ENCODE data around the gene EIF4A2.
"Not testable (repeated sequence)": the region's sequence is repeated elsewhere in the genome, so short reads cannot be mapped to it uniquely, and the experiment has no call there.

EIF4A2 gene

DNA sequence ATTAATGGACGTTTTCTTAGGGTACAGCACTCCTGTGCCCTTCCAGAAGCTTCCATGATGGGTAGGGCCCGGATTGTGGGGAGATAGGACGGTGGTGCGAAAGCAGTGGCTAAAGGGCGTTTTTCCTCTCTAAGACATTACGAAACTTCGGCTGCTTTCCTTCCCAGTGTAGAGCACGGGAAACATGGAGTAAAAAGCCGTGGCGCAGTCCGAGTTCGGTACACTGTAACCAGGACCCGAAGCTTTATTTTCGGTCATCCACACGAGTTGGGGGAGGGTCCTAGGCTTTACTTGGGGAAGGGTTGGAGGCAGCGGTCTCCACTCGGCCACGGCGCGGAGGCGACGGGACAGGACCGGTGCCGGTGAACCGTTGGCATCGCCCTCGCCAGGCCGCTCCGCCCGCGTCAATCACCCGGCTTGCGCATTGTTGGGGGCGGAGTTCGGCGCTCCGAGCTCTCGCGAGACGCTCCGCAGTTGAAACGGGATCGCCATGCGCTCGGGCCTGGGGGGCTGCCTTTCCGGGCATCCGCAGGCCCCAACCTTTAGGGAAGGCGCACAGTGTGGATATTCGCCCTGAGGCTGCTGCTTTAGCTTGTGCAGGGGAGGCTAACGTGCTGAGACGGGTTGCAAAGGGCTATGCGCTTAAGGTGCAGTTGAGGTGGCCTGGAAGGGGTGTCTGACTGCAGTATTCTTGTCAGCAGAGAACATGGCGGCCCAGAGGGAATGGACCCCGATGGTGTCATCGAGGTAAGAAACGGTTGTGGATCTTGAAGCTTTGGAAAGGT is 546 bp downstream of the EIF4A2 start:
- H3K27ac ChIP-seq = peak overlapping the region; percentile 97
- no peak for DNase-seq (ENCODE audit: low read depth, low spot score)

DNA sequence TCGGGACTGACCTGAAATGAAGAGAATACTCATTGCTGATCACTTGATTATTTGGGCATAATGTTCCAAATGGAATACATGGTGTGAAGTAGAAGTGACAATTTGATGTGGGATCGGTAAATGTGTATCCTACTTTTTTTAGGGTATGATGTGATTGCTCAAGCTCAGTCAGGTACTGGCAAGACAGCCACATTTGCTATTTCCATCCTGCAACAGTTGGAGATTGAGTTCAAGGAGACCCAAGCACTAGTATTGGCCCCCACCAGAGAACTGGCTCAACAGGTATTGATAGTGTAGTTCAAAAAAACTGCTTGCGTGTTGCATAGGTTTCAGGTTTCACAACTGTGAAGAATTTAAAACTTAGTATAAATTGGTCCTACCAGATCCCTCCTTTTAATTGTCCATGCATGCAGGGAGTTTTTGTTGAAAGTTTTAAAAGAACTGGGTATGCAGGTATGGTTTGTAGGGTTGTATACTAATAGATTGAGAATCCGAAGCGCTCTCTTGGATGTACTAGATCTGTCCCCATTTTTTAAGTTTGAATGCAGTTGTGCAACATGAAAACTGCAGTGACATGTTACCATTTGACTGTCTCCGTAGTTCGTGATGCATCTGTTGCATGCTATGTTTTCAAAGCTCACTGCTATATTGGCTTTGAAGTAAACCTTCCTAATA is 1.6 kb downstream of the EIF4A2 start:
- peak overlapping the region; percentile 97 for H3K27ac ChIP-seq
- DNase-seq (ENCODE audit: low read depth, low spot score) = no peak

- peak overlapping the region; percentile 97 for H3K27ac ChIP-seq
- no peak for DNase-seq (ENCODE audit: low read depth, low spot score)
Observed at GRCh38 chr3:186785495-186786018, 2.2 kb downstream of the EIF4A2 start.

DNA sequence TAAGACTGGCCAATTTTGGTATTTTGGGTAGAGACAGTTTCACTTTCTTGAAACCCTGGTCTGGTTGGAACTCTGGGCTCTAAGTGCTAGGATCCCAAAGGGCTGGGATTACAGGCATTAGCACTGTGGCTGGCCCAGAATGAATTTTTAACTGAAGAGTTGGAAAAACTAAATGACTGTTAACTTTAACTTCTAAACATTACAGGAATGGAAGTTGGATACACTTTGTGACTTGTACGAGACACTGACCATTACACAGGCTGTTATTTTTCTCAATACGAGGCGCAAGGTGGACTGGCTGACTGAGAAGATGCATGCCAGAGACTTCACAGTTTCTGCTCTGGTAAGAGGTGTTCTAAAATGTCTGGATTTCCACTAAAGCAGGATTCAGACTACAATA is 3.5 kb downstream of the EIF4A2 start:
- DNase-seq (ENCODE audit: low read depth, low spot score) = no peak
- peak overlapping the region; percentile 97 for H3K27ac ChIP-seq

- DNase-seq (ENCODE audit: low read depth, low spot score) = no peak
- peak overlapping the region; percentile 97 for H3K27ac ChIP-seq
Observed at GRCh38 chr3:186787642-186788481, 4.5 kb downstream of the EIF4A2 start.

DNA sequence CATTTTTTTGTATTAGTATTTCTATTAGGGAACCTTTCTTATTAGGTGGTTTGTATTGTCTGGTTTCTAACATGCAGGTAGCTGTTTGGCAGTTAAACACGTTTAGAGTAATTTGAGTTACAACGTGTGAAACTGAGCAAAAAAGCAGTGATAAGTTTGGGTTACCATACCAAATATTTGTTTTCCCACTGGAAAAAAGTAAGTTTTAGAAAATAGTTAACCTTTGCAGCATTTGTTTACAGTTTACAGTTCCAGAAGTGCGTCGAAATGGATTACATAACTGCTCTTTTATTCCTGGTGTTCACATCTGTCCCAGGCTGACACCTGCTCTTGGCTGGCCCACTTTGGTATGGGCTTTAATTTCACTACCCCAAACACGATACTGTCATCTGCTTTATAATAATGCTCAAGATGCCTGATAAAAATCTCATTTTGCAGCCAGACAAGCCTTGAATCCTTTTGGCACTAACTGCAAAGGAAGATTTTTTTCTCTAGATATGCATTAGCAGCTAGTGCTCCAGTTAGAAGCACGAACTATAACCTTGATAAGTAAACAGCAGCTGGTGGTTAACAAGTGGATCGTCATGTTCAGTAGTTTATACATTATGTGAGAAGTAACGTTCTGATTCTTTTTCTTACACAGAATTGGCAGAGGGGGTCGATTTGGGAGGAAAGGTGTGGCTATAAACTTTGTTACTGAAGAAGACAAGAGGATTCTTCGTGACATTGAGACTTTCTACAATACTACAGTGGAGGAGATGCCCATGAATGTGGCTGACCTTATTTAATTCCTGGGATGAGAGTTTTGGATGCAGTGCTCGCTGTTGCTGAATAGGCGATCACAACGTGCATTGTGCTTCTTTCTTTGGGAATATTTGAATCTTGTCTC is 5.3 kb downstream of the EIF4A2 start:
- no peak for DNase-seq (ENCODE audit: low read depth, low spot score)
- H3K27ac ChIP-seq = peak overlapping the region; percentile 97

GRCh38 chr3:186789554-186790260 is 6.3 kb downstream of the EIF4A2 start:
- DNase-seq (ENCODE audit: low read depth, low spot score) = no peak
- peak overlapping the region; percentile 48 for H3K27ac ChIP-seq

GRCh38 chr3:186790261-186790981 is 7.0 kb downstream of the EIF4A2 start:
- peak overlapping the region; percentile 48 for H3K27ac ChIP-seq
- no peak for DNase-seq (ENCODE audit: low read depth, low spot score)

DNA sequence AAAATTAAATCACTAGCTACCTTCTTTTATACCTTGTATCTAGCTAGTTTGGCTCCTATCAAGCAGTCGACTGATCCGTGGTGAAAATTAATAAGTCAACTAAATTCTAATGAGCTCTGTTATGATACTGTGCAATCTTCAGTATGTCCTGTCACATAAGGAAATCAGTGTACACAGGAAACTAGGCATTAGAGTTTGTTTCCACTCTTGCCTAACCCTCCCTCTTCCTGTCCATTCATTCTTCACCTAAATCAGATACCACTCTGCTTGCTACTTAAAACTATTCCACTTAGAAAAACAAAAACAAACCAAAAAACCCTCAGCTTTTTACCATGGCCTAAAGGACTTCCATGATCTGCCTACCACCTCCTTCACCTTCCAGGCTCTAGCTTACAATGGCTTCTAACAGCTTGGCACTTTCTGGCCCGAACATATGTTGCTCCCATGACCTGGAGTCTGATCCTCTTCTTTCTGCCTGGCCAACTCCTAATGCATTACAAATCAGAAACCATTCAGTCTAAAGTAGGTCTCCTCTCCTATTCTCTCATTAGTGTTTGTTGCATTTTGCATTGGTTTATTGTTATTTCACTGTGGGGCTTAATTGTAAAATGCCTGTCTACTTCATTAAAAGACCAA is 15.0 kb downstream of the EIF4A2 start:
- no peak overlapping the region for H3K27ac ChIP-seq

DNA sequence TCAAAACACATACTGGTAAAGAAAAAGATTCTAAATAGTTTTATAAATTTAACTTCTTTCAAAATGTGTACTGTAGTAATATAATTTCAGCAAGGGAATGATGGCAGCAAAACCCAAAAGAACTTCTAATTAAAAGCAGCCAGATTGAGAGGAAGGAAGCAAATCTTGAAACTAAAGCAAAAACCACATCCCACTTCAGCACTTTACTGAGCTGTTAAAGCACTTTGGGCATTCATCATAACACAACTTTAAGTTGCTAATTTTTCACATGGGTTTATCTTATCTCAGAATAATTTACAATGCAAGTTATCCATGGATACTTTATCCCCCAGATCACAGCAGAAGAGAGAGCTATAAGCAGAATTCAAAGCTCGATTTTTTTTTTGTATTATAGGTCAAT is 16.9 kb downstream of the EIF4A2 start:
- no peak overlapping the region for H3K27ac ChIP-seq
- no peak for DNase-seq (ENCODE audit: low read depth, low spot score)

More for the DNA sequence above, 15.0 kb downstream of the EIF4A2 start:
- no peak for DNase-seq (ENCODE audit: low read depth, low spot score)

GRCh38 chr3:186802701-186803100 is 19.3 kb downstream of the EIF4A2 start:
- no peak for DNase-seq (ENCODE audit: low read depth, low spot score)
- H3K27ac ChIP-seq = no peak overlapping the region

- DNase-seq (ENCODE audit: low read depth, low spot score); H3K27ac ChIP-seq: not testable (repeated sequence)
Observed at GRCh38 chr3:186803447-186803846, 20.1 kb downstream of the EIF4A2 start.

DNA sequence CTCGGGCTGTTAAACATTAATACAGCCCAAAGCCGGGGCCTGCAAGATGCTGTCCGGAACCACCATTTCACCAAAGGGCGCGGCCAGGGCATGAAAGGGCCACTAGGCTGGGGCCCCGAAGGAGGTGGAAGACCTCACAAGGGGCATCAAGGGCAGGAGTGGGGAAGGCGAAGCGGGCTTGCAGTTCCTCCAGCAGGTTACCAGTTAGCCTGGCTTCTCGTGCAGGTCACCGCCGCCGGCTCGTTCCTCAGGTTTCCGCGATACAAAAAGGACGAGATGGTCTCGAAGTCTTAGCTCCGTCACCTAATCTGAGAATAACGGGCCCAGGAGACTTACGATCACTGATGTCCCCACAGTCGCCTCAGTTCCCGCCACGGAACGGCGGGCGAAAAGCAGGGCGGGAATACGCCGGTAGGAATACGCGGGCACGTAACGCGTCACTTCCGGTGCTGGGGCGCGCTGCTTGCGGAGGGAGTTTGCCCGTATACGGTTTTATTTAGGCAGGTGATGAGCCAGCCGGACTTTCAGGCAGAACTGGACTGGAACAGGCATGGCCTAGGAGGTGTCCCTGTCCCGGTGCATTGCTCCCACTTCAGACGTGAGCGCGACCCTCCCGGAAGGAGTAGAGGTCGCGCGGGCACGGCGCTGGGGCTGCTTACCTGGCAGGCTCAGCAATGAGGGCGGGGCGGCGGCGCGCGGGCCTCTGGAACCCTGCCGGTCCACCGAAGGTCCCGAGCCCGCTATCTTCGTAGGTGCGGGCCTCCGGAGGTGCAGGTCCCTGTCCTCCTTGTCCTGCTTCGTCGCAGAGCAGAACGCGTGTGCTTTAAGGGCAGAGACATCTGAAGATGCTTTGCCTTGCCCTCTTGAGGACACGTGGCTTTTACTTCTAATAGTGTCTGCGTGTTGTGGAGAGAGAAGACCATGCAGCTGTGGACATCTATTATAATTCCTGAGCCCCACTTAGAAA is 23.0 kb downstream of the EIF4A2 start, which contains the start of gene RFC4:
TSS of gene RFC4 (minus strand) at position 394 of the 967 bp plus-strand sequence. CDS start 1,769 bp downstream, outside the sequence.
- no peak for DNase-seq (ENCODE audit: low read depth, low spot score)
- peak within 1 kb of the TSS; percentile 77 for H3K27ac ChIP-seq

- no peak for DNase-seq (ENCODE audit: low read depth, low spot score)
- peak overlapping the region; percentile 77 for H3K27ac ChIP-seq
Observed at GRCh38 chr3:186807231-186807630, 23.9 kb downstream of the EIF4A2 start.

GRCh38 chr3:186810336-186810996 is 27.1 kb downstream of the EIF4A2 start:
- DNase-seq (ENCODE audit: low read depth, low spot score) = no peak
- no peak overlapping the region for H3K27ac ChIP-seq

GRCh38 chr3:186811313-186811712 is 27.9 kb downstream of the EIF4A2 start:
- not testable (repeated sequence) for DNase-seq (ENCODE audit: low read depth, low spot score); H3K27ac ChIP-seq

Measured in epithelial cell of prostate (primary cell).